Right lobe of liver (tissue), 6 donors: ENCODE measurements around the gene SPEF1. TPM values are rescaled to one million over a fixed set of nuclear protein-coding genes. Genes with fewer than 3 reads are reported as not detected.

Experiments used
- ATAC-seq, 4 donors: fragments of 200-7000 bp; cut with Tn5 transposase; one replicate each; pipeline ENCODE4 v1.9.1; 2020; ENCODE audit warnings: mild to moderate bottlenecking in 4 of 4, moderate library complexity in 4 of 4
- DNase-seq, 3 donors: peaks; one replicate each; pipeline ENCODE4 v3.0.0-alpha.2; 2020
- H3K27ac ChIP-seq, 3 donors: fragments of 200-600 bp; one replicate each; pipeline ENCODE4 v1.8.0; 2022
- H3K27me3 ChIP-seq, 2 donors: fragments of 200-600 bp; one replicate each; pipeline ENCODE4 v1.8.0; 2022
- H3K36me3 ChIP-seq, 4 donors: fragments of 200-600 bp; sonication (generic) in 1 of 4; one replicate each; pipeline versions ENCODE4 v1.5.1 to v1.8.0; 2017 to 2022; ENCODE audit warnings: control low read depth in 1 of 4
- H3K4me1 ChIP-seq, 4 donors: fragments of 200-600 bp; sonication (generic) in 1 of 4; one replicate each; pipeline versions ENCODE4 v1.5.1 to v1.8.0; 2017 to 2022; ENCODE audit warnings: control low read depth in 1 of 4
- H3K4me3 ChIP-seq, 3 donors: fragments of 200-600 bp; one replicate each; pipeline ENCODE4 v1.8.0; 2022
- H3K9me3 ChIP-seq, 4 donors: fragments of 200-600 bp; sonication (generic) in 1 of 4; one replicate each; pipeline versions ENCODE4 v1.5.1 to v1.8.0; 2017 to 2022; ENCODE audit warnings: control low read depth in 1 of 4
- POLR2A ChIP-seq: fragments of 450-650 bp; IDR thresholded peaks from one replicate; pipeline ENCODE4 v1.6.1; 2017; ENCODE audit warnings: antibody characterized with exemption, mild to moderate bottlenecking
- WGBS: methylation state at CpG from one replicate; pipeline ENCODE4 v1.1.6; 2018; ENCODE audit warnings: low coverage, low lambda C conversion rate; ENCODE audit not compliant: insufficient coverage; ENCODE audit errors: missing lambda C conversion rate; 5-methylcytosine and 5-hydroxymethylcytosine counted together
- intact Hi-C, 2 donors: fragments of 100-400 bp; cut with DNase I; formaldehyde crosslinking; loops; one replicate each; pipeline versions ENCODE4 v1.11.2 to v1.14.1; 2022
- total RNA-seq, 6 experiments: library from RNA; depleted of rRNA in 2 of 6; stranded (reverse); fragments of >200 nt in 2 of 6; fragmentation: NEBNext Ultra II Directional in 3 of 6; extraction: Animal tissue kit (Norgen Biotek cat#: 25700) in 3 of 6; gene quantifications; one replicate each; pipeline versions ENCODE4 v1.1.0 to v1.2.4, GENCODE V29; 2016 to 2023
- TF ChIP-seq, protein P1 (sequence below), 4 donors: fragments of 200-600 bp in 3 of 4; fragments of 450-650 bp in 1 of 4; IDR thresholded peaks; one replicate each; pipeline versions ENCODE4 v1.5.1 to v1.8.0; 2016 to 2022; ENCODE audit warnings: antibody characterized with exemption in 4 of 4, mild to moderate bottlenecking in 2 of 4
- donor health status: DM: no; HTN: yes; CAD: no.
- donor health status: DM: no; HTN: no; CAD: no.
- donor health status: DM: no; HTN: no; CAD: no.
- donor health status: DM: no; HTN: yes; CAD: no.
- donor health status: DM: no; HTN: yes; CAD: no.

The SPEF1 gene
- total RNA-seq, 6 experiments from 2014 or later, result not detected

DNA sequence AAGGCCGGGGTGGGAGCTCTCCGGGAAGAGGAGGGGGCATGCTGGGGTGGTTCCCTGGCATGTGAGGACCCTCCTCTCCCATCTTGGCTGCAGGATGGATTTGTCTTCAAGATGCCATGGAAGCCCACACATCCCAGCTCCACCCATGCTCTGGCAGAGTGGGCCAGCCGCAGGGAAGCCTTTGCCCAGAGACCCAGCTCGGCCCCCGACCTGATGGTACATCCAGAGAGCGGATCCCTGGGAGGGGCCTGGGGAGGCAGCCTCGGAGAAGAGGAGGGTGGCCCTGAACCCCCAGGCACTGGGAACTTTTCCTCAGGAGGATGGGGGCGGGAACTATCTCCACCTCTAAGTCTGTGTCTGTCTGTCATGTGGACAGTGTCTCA, 19.6 kb upstream of the SPEF1 start:
- ATAC-seq, result no peak
- no peaks in the 10 kb centered on the region for H3K27me3 ChIP-seq
- no peak overlapping the region for H3K4me3 ChIP-seq
- no CpG with 5 or more reads among the region's 8 CpGs for WGBS
- no peaks in the 10 kb centered on the region for H3K9me3 ChIP-seq
- H3K4me1 ChIP-seq, result peaks cover 0 to 40% (median 19%) of the 10 kb centered on the region in 4 donors
- H3K36me3 ChIP-seq, result peaks cover 0 to 2% (median 0%) of the 10 kb centered on the region in 4 donors
- intact Hi-C loops, result no loop called here
- DNase-seq, result no peak
- TF ChIP-seq POLR2A, result no peak
- TF ChIP-seq, protein P1, sequence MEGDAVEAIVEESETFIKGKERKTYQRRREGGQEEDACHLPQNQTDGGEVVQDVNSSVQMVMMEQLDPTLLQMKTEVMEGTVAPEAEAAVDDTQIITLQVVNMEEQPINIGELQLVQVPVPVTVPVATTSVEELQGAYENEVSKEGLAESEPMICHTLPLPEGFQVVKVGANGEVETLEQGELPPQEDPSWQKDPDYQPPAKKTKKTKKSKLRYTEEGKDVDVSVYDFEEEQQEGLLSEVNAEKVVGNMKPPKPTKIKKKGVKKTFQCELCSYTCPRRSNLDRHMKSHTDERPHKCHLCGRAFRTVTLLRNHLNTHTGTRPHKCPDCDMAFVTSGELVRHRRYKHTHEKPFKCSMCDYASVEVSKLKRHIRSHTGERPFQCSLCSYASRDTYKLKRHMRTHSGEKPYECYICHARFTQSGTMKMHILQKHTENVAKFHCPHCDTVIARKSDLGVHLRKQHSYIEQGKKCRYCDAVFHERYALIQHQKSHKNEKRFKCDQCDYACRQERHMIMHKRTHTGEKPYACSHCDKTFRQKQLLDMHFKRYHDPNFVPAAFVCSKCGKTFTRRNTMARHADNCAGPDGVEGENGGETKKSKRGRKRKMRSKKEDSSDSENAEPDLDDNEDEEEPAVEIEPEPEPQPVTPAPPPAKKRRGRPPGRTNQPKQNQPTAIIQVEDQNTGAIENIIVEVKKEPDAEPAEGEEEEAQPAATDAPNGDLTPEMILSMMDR (IDR thresholded peaks at IDR 0.05), result no peak
- H3K27ac ChIP-seq, result no peak overlapping the region

GRCh38 chr20:3800256-3800877, 19.1 kb upstream of the SPEF1 start:
- intact Hi-C loops, result no loop called here
- no peak for TF ChIP-seq POLR2A
- TF ChIP-seq, protein P1 (IDR thresholded peaks at IDR 0.05), result no peak
- DNase-seq (peak in 1 of 3 donors; percentile 47), ATAC-seq (no peak)
- no peak overlapping the region for H3K27ac ChIP-seq
- H3K36me3 ChIP-seq, result peaks cover 0 to 2% (median 0%) of the 10 kb centered on the region in 4 donors
- H3K4me3 ChIP-seq, result no peak overlapping the region
- 91% methylated on average over 4 of the region's 18 CpGs for WGBS
- H3K27me3 ChIP-seq, result no peaks in the 10 kb centered on the region
- H3K4me1 ChIP-seq, result peaks cover 0 to 36% (median 19%) of the 10 kb centered on the region in 4 donors
- no peaks in the 10 kb centered on the region for H3K9me3 ChIP-seq

DNA sequence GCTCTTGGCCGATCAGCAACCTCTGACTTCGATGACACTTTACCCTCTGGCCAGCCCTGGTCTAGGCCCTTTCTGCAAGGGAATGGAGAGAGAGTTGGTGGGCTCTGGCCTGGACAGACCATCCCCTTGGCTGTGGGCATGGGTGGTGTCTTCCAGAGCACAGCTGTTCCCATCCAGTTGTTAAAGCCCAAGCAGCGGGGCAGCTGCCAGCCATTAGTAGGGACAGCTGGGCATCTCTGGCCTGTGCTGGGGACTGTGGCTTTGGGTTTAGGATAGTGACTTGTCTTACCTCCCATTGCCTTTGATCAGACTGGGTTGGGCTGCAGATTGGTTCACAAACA, 17.6 kb upstream of the SPEF1 start:
- 27% methylated on average over 2 of the region's 3 CpGs for WGBS
- DNase-seq (no peak), ATAC-seq (no peak)
- H3K4me3 ChIP-seq, result no peak overlapping the region
- peak overlapping the region; percentile 49 to 86 (median 85) for H3K27ac ChIP-seq
- no peaks in the 10 kb centered on the region for H3K27me3 ChIP-seq
- intact Hi-C loops, result no loop called here
- peaks cover 0 to 36% (median 19%) of the 10 kb centered on the region in 4 donors for H3K4me1 ChIP-seq
- no peaks in the 10 kb centered on the region for H3K9me3 ChIP-seq
- H3K36me3 ChIP-seq, result peaks cover 0 to 2% (median 0%) of the 10 kb centered on the region in 4 donors
- TF ChIP-seq POLR2A, result no peak
- TF ChIP-seq, protein P1 (IDR thresholded peaks at IDR 0.05), result no peak

DNA sequence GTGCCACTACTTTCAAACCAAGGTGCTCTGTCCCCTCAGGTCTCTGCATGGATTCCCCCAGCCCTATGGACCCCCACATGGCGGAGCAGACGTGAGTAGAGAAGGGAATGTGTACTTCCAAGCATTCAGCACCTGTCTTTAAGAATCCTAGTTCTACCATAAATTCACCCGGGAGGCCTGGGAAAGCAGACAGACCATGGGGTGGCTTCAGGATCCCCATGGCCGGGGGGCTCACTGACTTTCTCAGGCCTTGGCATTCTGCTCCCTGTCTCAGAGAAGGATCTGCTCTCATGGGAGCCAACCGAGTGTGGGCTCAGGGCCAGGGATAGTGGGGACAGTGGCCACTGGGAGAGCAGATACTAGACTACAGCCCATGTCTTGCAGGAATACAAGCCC, 17.1 kb upstream of the SPEF1 start:
- Histone ChIP-seq H3K4me3 (peak overlapping the region in 2 of 3 donors; percentile 5 to 12), H3K4me1 (peaks cover 0 to 35% (median 18%) of the 10 kb centered on the region in 4 donors), H3K9me3 (no peaks in the 10 kb centered on the region), H3K27ac (peak overlapping the region; percentile 49 to 86 (median 85)), H3K36me3 (peaks cover 0 to 2% (median 0%) of the 10 kb centered on the region in 4 donors), H3K27me3 (no peaks in the 10 kb centered on the region)
- intact Hi-C loops, result no loop called here
- whole genome bisulfite sequencing, result 30% methylated on average over 4 of the region's 5 CpGs
- ATAC-seq, result peak in 1 of 4 donors; percentile 20
- no peak for TF ChIP-seq POLR2A
- TF ChIP-seq, protein P1 (IDR thresholded peaks at IDR 0.05), result no peak
- DNase-seq, result peak in 2 of 3 donors; percentile 66 to 75
